ACC112 (cell line): ENCODE data around the gene NT5C1B.

Experiments
- H2AFZ ChIP-seq: fragments of 200-600 bp; sonication (generic); one replicate; pipeline ENCODE4 v1.6.0; 2017; ENCODE audit warnings: antibody characterized with exemption, low read length; ENCODE audit not compliant: unreplicated experiment
- H3K27ac ChIP-seq: fragments of 200-600 bp; sonication (generic); 2 replicates; pipeline ENCODE4 v1.5.1; 2014; ENCODE audit warnings: low read depth, mild to moderate bottlenecking, antibody characterized with exemption, low read length, moderate library complexity
- H3K27me3 ChIP-seq: fragments of 200-600 bp; sonication (generic); 2 replicates; pipeline ENCODE4 v1.6.1; 2014; ENCODE audit warnings: mild to moderate bottlenecking, antibody characterized with exemption, low read length, moderate library complexity, mixed read lengths; ENCODE audit not compliant: insufficient read depth
- H3K36me3 ChIP-seq: fragments of 200-600 bp; sonication (generic); 2 replicates; pipeline ENCODE4 v1.6.1; 2016; ENCODE audit warnings: mild to moderate bottlenecking, antibody characterized with exemption, low read length, moderate library complexity, mixed read lengths; ENCODE audit not compliant: insufficient read depth
- H3K4me1 ChIP-seq: fragments of 200-600 bp; sonication (generic); one replicate; pipeline ENCODE4 v1.6.1; 2016; ENCODE audit warnings: low read length, mixed read lengths; ENCODE audit not compliant: insufficient read depth, unreplicated experiment, control insufficient read depth
- H3K4me3 ChIP-seq: fragments of 200-600 bp; sonication (generic); 2 replicates; pipeline ENCODE4 v1.5.1; 2014; ENCODE audit warnings: mild to moderate bottlenecking, low read depth, low read length
- H3K79me2 ChIP-seq: fragments of 200-600 bp; sonication (generic); one replicate; pipeline ENCODE4 v1.6.0; 2016; ENCODE audit warnings: low read length; ENCODE audit not compliant: control insufficient read depth, unreplicated experiment, insufficient read depth

NT5C1B gene

DNA sequence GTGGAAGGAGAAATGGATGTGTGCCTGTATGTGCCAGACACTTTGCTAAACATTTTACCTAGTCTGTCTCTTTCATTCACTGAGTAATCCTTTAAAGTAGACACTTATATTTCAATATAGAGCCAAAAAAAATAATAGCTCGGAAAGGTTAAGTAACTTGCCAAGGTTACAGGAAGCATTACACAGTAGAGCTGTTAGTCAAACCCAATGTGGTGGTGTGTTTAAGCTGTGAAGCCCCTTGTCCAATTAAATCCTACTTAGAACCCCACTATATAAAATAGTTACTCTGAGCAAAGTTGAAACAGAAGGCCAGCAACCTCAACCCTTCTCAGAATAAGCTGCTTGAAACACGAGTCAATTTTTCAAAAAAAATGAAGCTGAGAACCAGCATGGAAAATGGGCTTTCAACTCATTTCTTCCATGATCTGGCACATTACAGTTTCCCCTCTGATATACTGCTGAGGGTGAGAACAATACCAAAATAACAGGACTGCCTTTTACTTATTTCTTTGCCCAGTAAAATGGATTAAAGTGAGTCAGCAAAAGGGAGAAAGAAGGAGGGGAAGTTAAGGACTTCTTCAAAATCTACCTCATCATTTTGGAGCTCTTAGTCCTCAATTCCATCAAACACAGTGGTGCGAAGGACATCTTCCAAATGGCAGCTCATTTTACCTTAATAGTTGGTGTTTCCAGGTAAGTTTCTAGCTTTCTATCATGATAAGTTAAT is 36.9 kb downstream of the NT5C1B start:
- H3K4me3 ChIP-seq, result peak overlapping the region; percentile 11; the same call in 1 of the 2 replicates
- no peak overlapping the region for H2AFZ ChIP-seq
- peaks cover 23% of the 10 kb centered on the region for H3K79me2 ChIP-seq
- H3K27me3 ChIP-seq, result no peaks in the 10 kb centered on the region
- H3K27ac ChIP-seq, result peak overlapping the region; percentile 73
- peaks cover 16% of the 10 kb centered on the region for H3K36me3 ChIP-seq
- H3K4me1 ChIP-seq, result peaks cover 46% of the 10 kb centered on the region

DNA sequence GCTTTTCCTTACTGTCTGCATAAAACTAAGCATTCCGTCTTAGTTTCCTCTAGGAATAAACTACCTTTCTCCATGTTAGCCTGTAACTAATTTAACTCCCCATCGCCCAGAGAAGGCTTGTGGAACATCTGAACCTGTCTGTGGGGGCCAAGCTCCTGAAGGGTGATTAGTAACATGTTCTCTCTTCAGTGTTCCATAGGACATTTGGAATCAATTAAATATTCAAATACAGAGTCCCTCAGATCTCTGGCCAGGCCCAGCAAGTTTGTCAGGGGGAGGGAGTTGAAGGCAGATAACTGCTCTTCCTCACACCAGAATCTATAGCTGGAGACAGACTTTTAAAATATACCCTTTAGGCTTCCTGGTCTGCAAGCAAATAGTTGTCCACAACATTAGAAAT is 37.7 kb downstream of the NT5C1B start:
- Histone ChIP-seq H3K4me1 (peaks cover 42% of the 10 kb centered on the region), H3K79me2 (peaks cover 16% of the 10 kb centered on the region), H3K27me3 (no peaks in the 10 kb centered on the region), H3K36me3 (peaks cover 16% of the 10 kb centered on the region), H3K4me3 (peak overlapping the region; percentile 11; the same call in 1 of the 2 replicates), H3K27ac (peak overlapping the region; percentile 73), H2AFZ (no peak overlapping the region)

DNA sequence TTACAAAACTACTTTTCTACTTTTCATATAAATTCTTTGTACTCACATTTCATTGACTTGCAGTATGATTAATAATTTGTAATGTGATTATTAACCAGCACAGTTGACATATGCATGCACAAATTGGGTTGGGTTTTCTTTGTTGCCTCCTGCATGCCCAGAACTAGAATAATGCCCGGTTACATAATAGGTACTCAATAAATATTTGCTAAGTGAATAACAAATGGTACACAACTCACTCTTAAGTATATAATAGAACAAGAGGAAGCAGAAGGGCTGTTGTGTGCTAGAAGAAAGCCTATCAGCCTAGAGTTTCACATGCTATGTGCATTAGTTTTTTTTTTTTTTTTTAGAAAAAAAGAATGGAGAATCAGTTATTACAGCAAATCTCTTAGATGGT is 38.2 kb downstream of the NT5C1B start:
- Histone ChIP-seq H3K27me3 (no peaks in the 10 kb centered on the region), H2AFZ (no peak overlapping the region), H3K27ac (peak overlapping the region; percentile 73; the same call in 1 of the 2 replicates), H3K36me3 (peaks cover 16% of the 10 kb centered on the region), H3K79me2 (peaks cover 11% of the 10 kb centered on the region), H3K4me1 (peaks cover 42% of the 10 kb centered on the region), H3K4me3 (no peak overlapping the region)

- H3K79me2 ChIP-seq, result peaks cover 10% of the 10 kb centered on the region
- H3K36me3 ChIP-seq, result peaks cover 12% of the 10 kb centered on the region
- no peak overlapping the region for H2AFZ ChIP-seq
- H3K27ac ChIP-seq, result peak overlapping the region; percentile 73; the same call in 1 of the 2 replicates
- no peaks in the 10 kb centered on the region for H3K27me3 ChIP-seq
- peaks cover 48% of the 10 kb centered on the region for H3K4me1 ChIP-seq
- H3K4me3 ChIP-seq, result no peak overlapping the region
These were observed 38.9 kb downstream of the NT5C1B start for GRCh38 chr2:18550433-18550832.

- H3K4me3 ChIP-seq, result no peak overlapping the region
- H3K27me3 ChIP-seq, result no peaks in the 10 kb centered on the region
- H3K4me1 ChIP-seq, result peaks cover 58% of the 10 kb centered on the region
- H3K36me3 ChIP-seq, result peaks cover 1% of the 10 kb centered on the region; the same call in 1 of the 2 replicates
- no peak overlapping the region for H2AFZ ChIP-seq
- H3K27ac ChIP-seq, result no peak overlapping the region
- H3K79me2 ChIP-seq, result peaks cover 3% of the 10 kb centered on the region
These were observed 40.3 kb downstream of the NT5C1B start for GRCh38 chr2:18549083-18549482.

DNA sequence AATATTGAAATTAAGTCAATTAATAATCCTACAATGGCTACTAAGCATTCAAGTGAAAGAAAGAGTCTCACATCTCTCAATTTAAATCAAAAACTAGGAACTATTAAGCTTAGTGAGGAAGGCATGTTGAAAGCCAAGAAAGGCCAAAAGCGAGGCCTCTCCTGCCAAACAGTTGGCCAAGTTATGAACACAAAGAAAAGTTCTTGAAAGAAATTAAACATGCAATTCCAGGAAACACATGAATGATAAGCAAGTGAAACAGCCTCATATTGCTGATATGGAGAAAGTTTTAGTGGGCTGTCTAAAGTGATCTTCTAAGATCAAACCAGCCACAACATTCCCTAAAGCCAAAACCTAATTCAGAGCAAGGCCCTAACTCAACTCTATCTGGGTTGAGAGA is 40.7 kb downstream of the NT5C1B start:
- H3K79me2 ChIP-seq, result peaks cover 3% of the 10 kb centered on the region
- H3K27me3 ChIP-seq, result no peaks in the 10 kb centered on the region
- H3K4me1 ChIP-seq, result peaks cover 58% of the 10 kb centered on the region
- H3K27ac ChIP-seq, result no peak overlapping the region
- H2AFZ ChIP-seq, result no peak overlapping the region
- no peak overlapping the region for H3K4me3 ChIP-seq
- H3K36me3 ChIP-seq, result no peaks in the 10 kb centered on the region

GRCh38 chr2:18546567-18546966 is 42.8 kb downstream of the NT5C1B start:
- Histone ChIP-seq H3K27ac (no peak overlapping the region), H3K4me1 (peaks cover 39% of the 10 kb centered on the region), H3K79me2 (no peaks in the 10 kb centered on the region), H2AFZ (peak overlapping the region; percentile 56), H3K36me3 (no peaks in the 10 kb centered on the region), H3K27me3 (no peaks in the 10 kb centered on the region), H3K4me3 (peak overlapping the region; percentile 11; the same call in 1 of the 2 replicates)

- H3K27me3 ChIP-seq, result no peaks in the 10 kb centered on the region
- H3K79me2 ChIP-seq, result no peaks in the 10 kb centered on the region
- peak overlapping the region; percentile 39 for H3K4me3 ChIP-seq
- H3K36me3 ChIP-seq, result no peaks in the 10 kb centered on the region
- H3K27ac ChIP-seq, result peak overlapping the region; percentile 67
- peak overlapping the region; percentile 54 for H2AFZ ChIP-seq
- peaks cover 27% of the 10 kb centered on the region for H3K4me1 ChIP-seq
These were observed 44.0 kb downstream of the NT5C1B start for GRCh38 chr2:18545384-18545783.

- Histone ChIP-seq H3K36me3 (no peaks in the 10 kb centered on the region), H3K27me3 (no peaks in the 10 kb centered on the region), H2AFZ (no peak overlapping the region), H3K4me1 (peaks cover 26% of the 10 kb centered on the region), H3K4me3 (no peak overlapping the region), H3K79me2 (no peaks in the 10 kb centered on the region), H3K27ac (no peak overlapping the region)
These were observed 45.2 kb downstream of the NT5C1B start for GRCh38 chr2:18544171-18544570.

DNA sequence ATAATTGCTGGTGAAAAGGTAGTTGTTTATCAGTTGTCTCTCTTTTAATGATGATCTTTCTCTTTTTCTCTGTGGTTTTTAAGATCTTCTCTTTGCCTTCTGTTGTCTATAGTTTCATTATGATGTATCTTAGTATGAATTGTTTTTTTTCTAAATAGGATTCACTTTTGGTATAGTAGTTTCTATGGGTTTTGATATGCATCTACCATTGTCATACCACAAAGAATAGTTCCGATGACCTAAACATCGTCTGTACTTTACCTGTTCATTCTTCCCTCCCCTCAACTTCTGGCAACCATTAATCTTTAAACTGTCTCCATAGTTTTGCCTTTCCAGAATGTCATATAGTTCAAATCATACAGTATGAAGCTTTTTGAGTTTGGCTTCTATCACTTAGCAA is 48.5 kb downstream of the NT5C1B start:
- no peaks in the 10 kb centered on the region for H3K36me3 ChIP-seq
- H3K27ac ChIP-seq, result no peak overlapping the region
- no peaks in the 10 kb centered on the region for H3K79me2 ChIP-seq
- no peaks in the 10 kb centered on the region for H3K27me3 ChIP-seq
- no peak overlapping the region for H3K4me3 ChIP-seq
- no peak overlapping the region for H2AFZ ChIP-seq
- peaks cover 13% of the 10 kb centered on the region for H3K4me1 ChIP-seq

DNA sequence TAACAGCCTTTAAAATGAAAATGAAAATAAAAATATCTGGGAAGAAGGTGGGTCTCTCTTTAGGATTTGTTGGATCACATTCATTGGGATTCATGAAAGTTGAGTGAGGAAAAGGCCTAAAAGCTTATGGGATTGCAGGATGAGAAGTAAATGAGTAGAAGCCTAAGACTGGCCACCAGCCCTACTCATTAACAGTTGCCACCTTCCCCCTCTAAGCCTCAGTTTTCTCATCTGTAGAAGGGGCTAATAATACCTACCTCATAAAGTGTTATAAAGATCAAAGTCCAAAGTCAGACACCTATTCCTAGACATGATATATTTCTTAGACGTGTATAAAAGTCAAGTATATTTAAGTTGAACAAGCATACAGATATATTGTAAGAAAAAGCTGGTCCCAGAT is 52.7 kb downstream of the NT5C1B start:
- no peaks in the 10 kb centered on the region for H3K36me3 ChIP-seq
- H3K79me2 ChIP-seq, result no peaks in the 10 kb centered on the region
- H3K27ac ChIP-seq, result no peak overlapping the region
- no peaks in the 10 kb centered on the region for H3K4me1 ChIP-seq
- no peak overlapping the region for H2AFZ ChIP-seq
- no peaks in the 10 kb centered on the region for H3K27me3 ChIP-seq
- H3K4me3 ChIP-seq, result no peak overlapping the region
